Activated T-helper 1 cell treated with anti-CD3 and anti-CD28 coated beads, Interleukin-12 subunit alpha, Interleukin-12 subunit beta, Interleukin-2, Interleukin-4 antibody, amounts not matched to agents 30 ng/mL and 10 ng/mL and 1 ng/mL, durations not matched to agents 14 hours and 24 hours and 36 hours (primary cell): ENCODE measurements around the gene PEDS1. TPM values are rescaled to one million over a fixed set of nuclear protein-coding genes. Genes with fewer than 3 reads are reported as not detected.

Source experiments
- DNase-seq: peaks from one replicate; pipeline ENCODE4 v3.0.0; 2021; ENCODE audit warnings: low spot score
- H3K27ac Mint-ChIP-seq: one replicate; pipeline ENCODE4 v1.8.0; 2021; ENCODE audit warnings: mild to moderate bottlenecking, mixed read lengths
- H3K27me3 Mint-ChIP-seq: one replicate; pipeline ENCODE4 v1.8.0; 2022; ENCODE audit warnings: mild to moderate bottlenecking, moderate library complexity, mixed read lengths; ENCODE audit not compliant: insufficient read depth
- H3K36me3 Mint-ChIP-seq: one replicate; pipeline ENCODE4 v1.8.0; 2021; ENCODE audit warnings: low read depth, mixed read lengths
- H3K4me1 Mint-ChIP-seq: one replicate; pipeline ENCODE4 v1.8.0; 2021; ENCODE audit warnings: low read depth, mixed read lengths
- H3K4me3 Mint-ChIP-seq: one replicate; pipeline ENCODE4 v1.8.0; 2021; ENCODE audit warnings: mild to moderate bottlenecking, moderate library complexity, mixed read lengths
- H3K9me3 Mint-ChIP-seq: one replicate; pipeline ENCODE4 v1.8.0; 2021; ENCODE audit warnings: mixed read lengths
- intact Hi-C: fragments of 100-400 bp; cut with micrococcal nuclease; formaldehyde crosslinking; loops from one replicate; pipeline ENCODE4 v1.15.1; 2024
- total RNA-seq: library from RNA; stranded (reverse); gene quantifications from 2 replicates; pipeline ENCODE4 v1.2.3, GENCODE V29; 2022

PEDS1 gene
- total RNA-seq, 1 donor from 2014 or later: 33.4 TPM

GRCh38 chr20:50194422-50194830 lies 40.9 kb upstream of the PEDS1 start:
- Mint-ChIP-seq H3K9me3 (no peaks in the 10 kb centered on the region), H3K27ac (no peak overlapping the region), H3K4me3 (peak overlapping the region; percentile 58), H3K27me3 (peaks cover 2% of the 10 kb centered on the region), H3K36me3 (peaks cover 22% of the 10 kb centered on the region), H3K4me1 (peaks cover 27% of the 10 kb centered on the region)
- intact Hi-C loops: loop anchor here (5.0 kb wide), 2 partner anchors 93 to 193 kb away; no protein-coding TSS in a partner anchor
- DNase-seq: no peak

DNA sequence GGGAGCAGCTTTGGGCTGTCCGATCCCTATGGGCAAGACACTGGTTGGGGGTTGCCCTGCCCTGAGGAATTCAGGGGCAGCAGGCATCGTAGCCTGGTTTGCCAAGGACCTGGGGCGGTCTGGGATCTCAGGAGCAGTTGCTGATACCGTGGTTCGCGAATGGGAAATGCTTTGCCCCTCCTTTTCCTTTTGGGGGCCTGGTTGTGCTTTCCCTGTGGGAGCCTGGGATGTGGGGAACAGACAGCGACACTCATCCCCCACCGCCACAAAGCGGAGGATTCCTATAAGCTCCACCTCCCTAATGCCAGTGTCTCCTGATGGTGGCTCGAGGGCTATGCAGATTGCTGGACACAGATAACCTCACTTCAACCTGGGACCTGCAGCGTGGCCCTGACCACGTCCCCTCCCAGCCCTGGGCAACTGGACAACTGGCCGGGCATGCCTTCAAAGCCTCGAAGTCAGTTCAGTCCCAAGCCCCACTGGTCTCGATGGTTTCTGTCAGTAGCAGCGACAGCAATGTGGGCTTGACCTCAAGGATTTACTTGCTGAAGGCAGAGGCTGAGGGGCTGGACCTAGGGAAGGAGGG lies 40.4 kb upstream of the PEDS1 start:
- no peak overlapping the region for H3K27ac Mint-ChIP-seq

GRCh38 chr20:50193199-50193835 lies 39.8 kb upstream of the PEDS1 start:
- Mint-ChIP-seq H3K27me3 (peaks cover 3% of the 10 kb centered on the region), H3K27ac (peak overlapping the region; percentile 97), H3K9me3 (no peaks in the 10 kb centered on the region), H3K36me3 (peaks cover 22% of the 10 kb centered on the region), H3K4me1 (peaks cover 27% of the 10 kb centered on the region), H3K4me3 (peak overlapping the region; percentile 95)
- DNase-seq: no peak
- intact Hi-C loops: loop anchor here (2.0 to 5.0 kb wide), 3 partner anchors 94 to 531 kb away; no protein-coding TSS in a partner anchor

More for the DNA sequence above, 40.4 kb upstream of the PEDS1 start:
- Mint-ChIP-seq H3K4me3 (peak overlapping the region; percentile 95), H3K36me3 (peaks cover 22% of the 10 kb centered on the region), H3K9me3 (no peaks in the 10 kb centered on the region), H3K27me3 (peaks cover 2% of the 10 kb centered on the region), H3K4me1 (peaks cover 27% of the 10 kb centered on the region)
- DNase-seq: no peak
- intact Hi-C loops: loop anchor here (2.0 to 5.0 kb wide), 3 partner anchors 93 to 531 kb away; no protein-coding TSS in a partner anchor

- Mint-ChIP-seq H3K27ac (peak overlapping the region; percentile 97), H3K4me1 (peaks cover 27% of the 10 kb centered on the region), H3K36me3 (peaks cover 22% of the 10 kb centered on the region), H3K27me3 (peaks cover 3% of the 10 kb centered on the region), H3K4me3 (peak overlapping the region; percentile 95), H3K9me3 (no peaks in the 10 kb centered on the region)
- DNase-seq: peak; percentile 76
- intact Hi-C loops: loop anchor here (1.0 to 5.0 kb wide), 5 partner anchors 95 to 532 kb away; no protein-coding TSS in a partner anchor
Observed at GRCh38 chr20:50192364-50193198, 39.1 kb upstream of the PEDS1 start.

GRCh38 chr20:50191544-50192363 lies 38.2 kb upstream of the PEDS1 start:
- peaks cover 27% of the 10 kb centered on the region for H3K4me1 Mint-ChIP-seq
- peaks cover 3% of the 10 kb centered on the region for H3K27me3 Mint-ChIP-seq
- intact Hi-C loops: loop anchor here (1.0 to 5.0 kb wide), 5 partner anchors 96 to 533 kb away; no protein-coding TSS in a partner anchor

GRCh38 chr20:50191065-50191543 lies 37.6 kb upstream of the PEDS1 start:
- intact Hi-C loops: loop anchor here (5.0 kb wide), 2 partner anchors 96 to 196 kb away; no protein-coding TSS in a partner anchor
- peak; percentile 66 for DNase-seq
- peak overlapping the region; percentile 67 for H3K4me3 Mint-ChIP-seq
- no peaks in the 10 kb centered on the region for H3K9me3 Mint-ChIP-seq
- H3K27me3 Mint-ChIP-seq: peaks cover 4% of the 10 kb centered on the region
- peaks cover 22% of the 10 kb centered on the region for H3K36me3 Mint-ChIP-seq
- peak overlapping the region; percentile 73 for H3K27ac Mint-ChIP-seq
- H3K4me1 Mint-ChIP-seq: peaks cover 31% of the 10 kb centered on the region

More at GRCh38 chr20:50191544-50192363, 38.2 kb upstream of the PEDS1 start:
- DNase-seq: peak; percentile 44
- Mint-ChIP-seq H3K27ac (peak overlapping the region; percentile 97), H3K36me3 (peaks cover 22% of the 10 kb centered on the region), H3K4me3 (peak overlapping the region; percentile 95), H3K9me3 (no peaks in the 10 kb centered on the region)

DNA sequence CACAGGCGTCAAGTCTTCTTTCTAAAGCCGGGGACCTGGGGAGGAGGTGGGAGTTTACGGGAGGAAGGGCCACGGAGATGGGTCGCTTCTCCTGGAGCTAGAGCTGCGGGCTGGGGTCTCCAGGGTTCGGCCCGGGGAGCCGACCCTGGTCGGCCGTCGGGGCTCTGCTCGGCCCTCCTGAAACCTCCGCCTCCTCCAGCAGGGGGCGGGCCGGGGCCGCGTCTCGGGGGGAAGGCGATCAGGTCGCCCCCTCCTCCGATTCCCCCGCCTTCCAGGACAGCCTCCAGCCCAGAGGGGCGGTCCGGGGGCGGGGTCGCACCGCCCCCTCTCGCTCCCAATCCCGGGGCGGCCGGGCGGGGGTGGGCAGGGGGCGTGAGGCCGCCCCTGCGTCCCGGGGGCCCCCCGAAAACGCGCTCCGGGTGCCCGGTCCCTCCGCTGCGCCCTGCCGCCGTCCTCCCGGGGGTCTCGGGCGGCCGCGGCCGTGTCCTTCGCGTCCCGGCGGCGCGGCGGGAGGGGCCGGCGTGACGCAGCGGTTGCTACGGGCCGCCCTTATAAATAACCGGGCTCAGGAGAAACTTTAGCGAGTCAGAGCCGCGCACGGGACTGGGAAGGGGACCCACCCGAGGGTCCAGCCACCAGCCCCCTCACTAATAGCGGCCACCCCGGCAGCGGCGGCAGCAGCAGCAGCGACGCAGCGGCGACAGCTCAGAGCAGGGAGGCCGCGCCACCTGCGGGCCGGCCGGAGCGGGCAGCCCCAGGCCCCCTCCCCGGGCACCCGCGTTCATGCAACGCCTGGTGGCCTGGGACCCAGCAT lies 36.9 kb upstream of the PEDS1 start, which contains the start of gene CEBPB:
Gene CEBPB, plus strand, starts transcription at position 580 of the 814 bp plus-strand sequence. Its CDS starts 204 bp downstream, at position 784.
- Mint-ChIP-seq H3K36me3 (peaks cover 21% of the 10 kb centered on the region), H3K4me3 (peak within 1 kb of the TSS; percentile 81), H3K27ac (peak within 1 kb of the TSS; percentile 79), H3K4me1 (peaks cover 37% of the 10 kb centered on the region), H3K27me3 (peaks cover 6% of the 10 kb centered on the region), H3K9me3 (no peaks in the 10 kb centered on the region)
- peak; percentile 82 for DNase-seq
- intact Hi-C loops: loop anchor here (1.0 to 5.0 kb wide), 5 partner anchors 97 to 320 kb away; partner anchors contain the start of gene PTPN1

DNA sequence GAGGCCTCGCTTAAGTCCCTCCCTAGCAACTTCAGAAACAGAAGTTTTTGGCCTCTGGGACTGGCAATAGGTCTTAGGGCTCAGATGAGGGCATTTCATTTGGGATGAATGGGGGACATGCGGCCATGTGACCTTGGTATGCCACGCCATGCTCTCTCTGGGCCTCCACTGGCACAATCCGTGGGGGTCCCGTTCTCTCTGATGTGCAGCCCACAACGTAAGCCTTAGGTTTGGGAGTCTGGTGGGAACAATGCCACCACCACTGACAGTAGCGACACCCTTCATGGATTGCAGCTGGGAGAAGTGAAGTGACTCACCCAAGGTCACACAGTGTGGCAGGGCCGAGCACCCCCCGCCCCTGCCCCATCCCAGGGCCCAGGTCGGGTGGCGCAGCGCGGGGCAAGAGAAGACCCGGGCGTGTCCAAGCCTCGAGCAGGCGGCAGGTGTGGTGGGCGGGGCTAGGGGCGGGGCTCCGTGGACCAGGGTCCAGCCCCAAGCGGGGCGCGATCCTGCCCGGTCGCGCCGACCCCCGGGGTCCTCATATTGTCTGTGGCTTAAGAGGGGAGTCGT lies 36.2 kb upstream of the PEDS1 start:
- peaks cover 16% of the 10 kb centered on the region for H3K36me3 Mint-ChIP-seq
- intact Hi-C loops: loop anchor here (1.0 to 5.0 kb wide), 5 partner anchors 98 to 321 kb away; partner anchors contain the start of gene PTPN1

DNA sequence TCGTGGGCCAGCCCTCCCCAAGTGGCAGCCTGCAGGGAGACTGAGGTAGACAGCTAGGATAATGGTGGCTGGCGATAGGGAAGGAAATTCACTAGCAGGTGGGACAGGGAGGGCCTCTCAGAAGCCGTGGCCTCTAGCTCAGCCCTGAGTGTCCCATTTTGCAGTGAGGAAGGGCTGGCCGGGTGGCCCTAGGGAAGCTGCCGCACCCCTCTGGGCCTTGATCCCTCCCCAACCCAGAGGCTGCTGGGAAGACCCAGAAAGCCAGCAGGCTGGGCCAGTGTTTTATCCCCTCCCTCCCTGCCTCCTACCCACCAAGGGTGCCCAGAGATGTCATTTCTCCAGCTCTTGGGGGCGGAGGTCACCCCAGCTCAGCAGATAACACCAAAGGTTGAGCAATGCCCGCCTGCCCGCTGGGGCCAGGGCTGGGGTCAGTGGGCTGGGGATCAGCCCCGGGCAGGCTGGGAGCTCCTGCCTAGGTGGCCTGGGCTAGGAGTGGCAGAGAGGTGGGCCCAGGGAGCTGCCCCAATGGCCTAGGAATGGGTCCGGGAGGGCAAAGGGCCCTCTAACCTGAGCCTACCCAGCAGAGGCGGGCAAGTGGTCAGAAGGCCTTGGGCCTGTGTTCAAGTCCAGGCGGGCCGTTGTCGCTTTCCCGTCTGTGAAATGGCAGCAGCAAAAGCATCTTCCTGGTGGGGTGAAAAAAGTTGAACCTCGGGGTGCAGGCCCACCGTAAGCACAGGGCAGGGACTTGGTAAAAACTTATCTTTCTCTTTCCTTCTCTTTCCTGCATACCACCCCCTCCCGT lies 35.6 kb upstream of the PEDS1 start:
- intact Hi-C loops: no loop called here
- no peak for DNase-seq
- Mint-ChIP-seq H3K4me3 (peak overlapping the region; percentile 41), H3K9me3 (no peaks in the 10 kb centered on the region), H3K36me3 (peaks cover 12% of the 10 kb centered on the region), H3K4me1 (peaks cover 28% of the 10 kb centered on the region), H3K27me3 (peaks cover 13% of the 10 kb centered on the region), H3K27ac (peak overlapping the region; percentile 65)

More for the DNA sequence above, 36.2 kb upstream of the PEDS1 start:
- DNase-seq: no peak
- H3K27me3 Mint-ChIP-seq: peaks cover 7% of the 10 kb centered on the region
- H3K4me1 Mint-ChIP-seq: peaks cover 30% of the 10 kb centered on the region
- H3K4me3 Mint-ChIP-seq: peak overlapping the region; percentile 51
- no peaks in the 10 kb centered on the region for H3K9me3 Mint-ChIP-seq
- peak overlapping the region; percentile 65 for H3K27ac Mint-ChIP-seq

GRCh38 chr20:50188287-50188688 lies 34.8 kb upstream of the PEDS1 start:
- no peak for DNase-seq
- intact Hi-C loops: no loop called here
- H3K4me1 Mint-ChIP-seq: peaks cover 22% of the 10 kb centered on the region
- H3K27me3 Mint-ChIP-seq: peaks cover 16% of the 10 kb centered on the region
- H3K9me3 Mint-ChIP-seq: no peaks in the 10 kb centered on the region
- peaks cover 11% of the 10 kb centered on the region for H3K36me3 Mint-ChIP-seq
- H3K4me3 Mint-ChIP-seq: peak overlapping the region; percentile 1
- no peak overlapping the region for H3K27ac Mint-ChIP-seq
